Activated CD8-positive, alpha-beta T cell treated with anti-CD3 and anti-CD28 coated beads for 36 hours (primary cell): Measurements from ENCODE around the gene SHMT2. TPM values are rescaled to one million over a fixed set of nuclear protein-coding genes. Genes with fewer than 3 reads are reported as not detected.
A peak's percentile ranks its signal among the peaks of the same experiment; 100 is the strongest.

ENCODE experiments used
- ATAC-seq: fragments of 200-7000 bp; cut with Tn5 transposase; one replicate; pipeline ENCODE4 v1.10.0; 2021; ENCODE audit warnings: mild to moderate bottlenecking, moderate library complexity
- CTCF ChIA-PET: fragments of 350-600 bp; sonication (Branson Sonifier 250); formaldehyde crosslinking; loops from one replicate; lab custom pipeline; 2021; ENCODE audit warnings: antibody characterized with exemption; lab: Charles Lee
- POLR2A ChIA-PET: fragments of 350-600 bp; sonication (Branson Sonifier 250); formaldehyde crosslinking; loops from one replicate; lab custom pipeline; 2021; ENCODE audit warnings: antibody characterized with exemption; lab: Charles Lee
- DNase-seq: peaks from one replicate; pipeline ENCODE4 v3.0.0-alpha.2; 2020
- H3K27ac Mint-ChIP-seq: one replicate; pipeline ENCODE4 v1.8.0; 2021; ENCODE audit warnings: mild to moderate bottlenecking, mixed read lengths
- H3K27me3 Mint-ChIP-seq: one replicate; pipeline ENCODE4 v1.8.0; 2021; ENCODE audit warnings: mixed read lengths
- H3K36me3 Mint-ChIP-seq: one replicate; pipeline ENCODE4 v1.8.0; 2021; ENCODE audit warnings: low read depth, mixed read lengths
- H3K4me1 Mint-ChIP-seq: one replicate; pipeline ENCODE4 v1.8.0; 2021; ENCODE audit warnings: low read depth, mixed read lengths
- H3K4me3 Mint-ChIP-seq: one replicate; pipeline ENCODE4 v1.8.0; 2021; ENCODE audit warnings: mild to moderate bottlenecking, moderate library complexity, mixed read lengths
- H3K9me3 Mint-ChIP-seq: one replicate; pipeline ENCODE4 v1.8.0; 2021; ENCODE audit warnings: mixed read lengths
- CTCF ChIP-seq: fragments of 200-600 bp; IDR thresholded peaks from one replicate; pipeline ENCODE4 v1.8.0; 2022; ENCODE audit warnings: antibody characterized with exemption, mild to moderate bottlenecking
- intact Hi-C: fragments of 100-400 bp; cut with micrococcal nuclease; formaldehyde crosslinking; loops from one replicate; pipeline ENCODE4 v1.10.0; 2022
- total RNA-seq, 2 experiments: library from RNA; stranded (reverse); gene quantifications; one replicate each; pipeline ENCODE4 v1.2.3, GENCODE V29; 2021

SHMT2 gene
- total RNA-seq, 2 experiments from 2014 or later = 480 to 529 TPM

GRCh38 chr12:57192920-57193319 is 36.6 kb upstream of the SHMT2 start:
- Mint-ChIP-seq H3K9me3 (no peaks in the 10 kb centered on the region), H3K27me3 (no peaks in the 10 kb centered on the region), H3K36me3 (no peaks in the 10 kb centered on the region), H3K4me3 (no peak overlapping the region), H3K27ac (no peak overlapping the region), H3K4me1 (no peaks in the 10 kb centered on the region)
- POLR2A ChIA-PET = no interaction called here
- no peak for TF ChIP-seq CTCF
- intact Hi-C loops = no loop called here
- ATAC-seq = no peak
- CTCF ChIA-PET = interaction anchor here (0.9 to 1.2 kb wide), 2 partner anchors 10 to 21 kb away, joined by 3 to 5 read pairs; no protein-coding TSS in a partner anchor
- no peak for DNase-seq

- Mint-ChIP-seq H3K4me3 (no peak overlapping the region), H3K36me3 (no peaks in the 10 kb centered on the region), H3K27ac (no peak overlapping the region), H3K9me3 (no peaks in the 10 kb centered on the region), H3K4me1 (no peaks in the 10 kb centered on the region), H3K27me3 (no peaks in the 10 kb centered on the region)
- no peak for DNase-seq
- CTCF ChIA-PET = interaction anchor here (0.9 kb wide), 1 partner anchor 20 kb away, joined by 3 read pairs; no protein-coding TSS in a partner anchor
- no peak for ATAC-seq
- POLR2A ChIA-PET = no interaction called here
- no peak for TF ChIP-seq CTCF
- intact Hi-C loops = no loop called here
Measured at GRCh38 chr12:57193706-57194245, 35.7 kb upstream of the SHMT2 start.

- ChIA-PET CTCF (no interaction called here), POLR2A (no interaction called here)
- no peak for DNase-seq
- intact Hi-C loops = no loop called here
- Mint-ChIP-seq H3K4me1 (no peaks in the 10 kb centered on the region), H3K4me3 (no peak overlapping the region), H3K9me3 (no peaks in the 10 kb centered on the region), H3K27me3 (no peaks in the 10 kb centered on the region), H3K27ac (no peak overlapping the region), H3K36me3 (no peaks in the 10 kb centered on the region)
- ATAC-seq = no peak
- no peak for TF ChIP-seq CTCF
Measured at GRCh38 chr12:57194253-57194652, 35.3 kb upstream of the SHMT2 start.

- Mint-ChIP-seq H3K27ac (no peak overlapping the region), H3K36me3 (no peaks in the 10 kb centered on the region), H3K27me3 (no peaks in the 10 kb centered on the region), H3K4me1 (no peaks in the 10 kb centered on the region), H3K9me3 (no peaks in the 10 kb centered on the region), H3K4me3 (no peak overlapping the region)
- ChIA-PET CTCF (no interaction called here), POLR2A (interaction anchor here (0.7 kb wide), 1 partner anchor 72 kb away, joined by 3 read pairs; no protein-coding TSS in a partner anchor)
- no peak for ATAC-seq
- no peak for DNase-seq
- intact Hi-C loops = no loop called here
- TF ChIP-seq CTCF = no peak
Measured at GRCh38 chr12:57195186-57195585, 34.3 kb upstream of the SHMT2 start.

GRCh38 chr12:57195611-57196371 is 33.7 kb upstream of the SHMT2 start:
- CTCF ChIA-PET = interaction anchor here (1.0 to 1.5 kb wide), 5 partner anchors 10 to 72 kb away, joined by 3 to 4 read pairs (median 3); no protein-coding TSS in a partner anchor
- Mint-ChIP-seq H3K9me3 (no peaks in the 10 kb centered on the region), H3K27ac (no peak overlapping the region), H3K4me1 (no peaks in the 10 kb centered on the region), H3K4me3 (no peak overlapping the region), H3K27me3 (no peaks in the 10 kb centered on the region), H3K36me3 (no peaks in the 10 kb centered on the region)
- ATAC-seq (peak; percentile 19), DNase-seq (no peak)
- no peak for TF ChIP-seq CTCF
- intact Hi-C loops = no loop called here
- POLR2A ChIA-PET = interaction anchor here (0.7 to 1.3 kb wide), 2 partner anchors 8 to 71 kb away, joined by 3 read pairs; no protein-coding TSS in a partner anchor
